ENCODE results near the gene SHKBP1.

DNA sequence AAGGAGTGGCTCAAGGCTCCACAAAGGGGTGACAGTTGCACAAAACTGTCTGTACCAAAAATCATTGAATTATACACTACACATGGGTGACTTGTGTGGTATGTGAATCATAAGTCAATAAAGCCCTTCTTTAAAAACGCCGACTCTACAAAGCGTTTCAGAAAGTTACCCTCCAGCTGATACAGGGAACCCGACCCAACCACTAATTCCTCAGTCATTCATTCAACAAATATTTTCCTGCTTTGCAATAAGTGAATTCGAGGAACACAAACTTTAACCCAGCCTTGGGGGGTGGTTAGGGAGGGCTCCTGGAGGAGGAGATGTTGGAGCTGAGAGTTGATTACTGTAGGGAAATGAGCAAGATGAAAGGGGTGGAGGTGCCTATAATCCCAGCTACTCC, 56.5 kb downstream of the SHKBP1 start:
- no peak for TF ChIP-seq RXRA (IDR thresholded peaks at IDR 0.05; ENCODE audit: insufficient read depth, low read depth, low read length)
- no peak for TF ChIP-seq TCF12 (IDR thresholded peaks at IDR 0.05; ENCODE audit: low read depth, low read length)
- TF ChIP-seq, protein P1, sequence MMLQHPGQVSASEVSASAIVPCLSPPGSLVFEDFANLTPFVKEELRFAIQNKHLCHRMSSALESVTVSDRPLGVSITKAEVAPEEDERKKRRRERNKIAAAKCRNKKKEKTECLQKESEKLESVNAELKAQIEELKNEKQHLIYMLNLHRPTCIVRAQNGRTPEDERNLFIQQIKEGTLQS (IDR thresholded peaks at IDR 0.05; ENCODE audit: insufficient read depth, low read depth, low read length): no peak
- no peak for TF ChIP-seq SIN3A (conservative IDR thresholded peaks at IDR 0.05 in 1 of 2, IDR thresholded peaks at IDR 0.05 in 1 of 2; ENCODE audit: low read depth in 1 of 2, low read length in 2 of 2)
- TF ChIP-seq, protein P2, sequence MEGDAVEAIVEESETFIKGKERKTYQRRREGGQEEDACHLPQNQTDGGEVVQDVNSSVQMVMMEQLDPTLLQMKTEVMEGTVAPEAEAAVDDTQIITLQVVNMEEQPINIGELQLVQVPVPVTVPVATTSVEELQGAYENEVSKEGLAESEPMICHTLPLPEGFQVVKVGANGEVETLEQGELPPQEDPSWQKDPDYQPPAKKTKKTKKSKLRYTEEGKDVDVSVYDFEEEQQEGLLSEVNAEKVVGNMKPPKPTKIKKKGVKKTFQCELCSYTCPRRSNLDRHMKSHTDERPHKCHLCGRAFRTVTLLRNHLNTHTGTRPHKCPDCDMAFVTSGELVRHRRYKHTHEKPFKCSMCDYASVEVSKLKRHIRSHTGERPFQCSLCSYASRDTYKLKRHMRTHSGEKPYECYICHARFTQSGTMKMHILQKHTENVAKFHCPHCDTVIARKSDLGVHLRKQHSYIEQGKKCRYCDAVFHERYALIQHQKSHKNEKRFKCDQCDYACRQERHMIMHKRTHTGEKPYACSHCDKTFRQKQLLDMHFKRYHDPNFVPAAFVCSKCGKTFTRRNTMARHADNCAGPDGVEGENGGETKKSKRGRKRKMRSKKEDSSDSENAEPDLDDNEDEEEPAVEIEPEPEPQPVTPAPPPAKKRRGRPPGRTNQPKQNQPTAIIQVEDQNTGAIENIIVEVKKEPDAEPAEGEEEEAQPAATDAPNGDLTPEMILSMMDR (IDR thresholded peaks at IDR 0.05; ENCODE audit: control extremely low read depth in 1 of 3, insufficient read depth in 1 of 3, low read depth in 1 of 3, low read length in 3 of 3): no peak
- no peak for TF ChIP-seq EGR1 (IDR thresholded peaks at IDR 0.05; ENCODE audit: borderline replicate concordance, low read depth, low read length)
- TF ChIP-seq POLR2AphosphoS5 (IDR thresholded peaks at IDR 0.05; ENCODE audit: low read depth, low read length): no peak
- TF ChIP-seq CHD2 (IDR thresholded peaks at IDR 0.05; ENCODE audit: low read length): no peak
